Tibial artery (tissue), 4 donors: ENCODE results near the gene GALNT17.

Source experiments
- DNase-seq, 2 donors: peaks; one replicate each; pipeline ENCODE4 v3.0.0-alpha.2; 2019
- H3K27ac ChIP-seq, 2 donors: fragments of 200-600 bp; sonication (generic) in 1 of 2; 1 replicate in 1 of 2; 2 replicates in 1 of 2; pipeline ENCODE4 v1.5.1; 2018 to 2019; ENCODE audit warnings: mild to moderate bottlenecking in 1 of 2
- H3K27me3 ChIP-seq, 2 donors: fragments of 200-600 bp; sonication (generic) in 1 of 2; one replicate each; pipeline versions ENCODE4 v1.5.1 to v1.6.0; 2016 to 2019
- H3K36me3 ChIP-seq, 3 donors: fragments of 200-600 bp; sonication (generic) in 2 of 3; one replicate each; pipeline ENCODE4 v1.5.1; 2016 to 2019; ENCODE audit warnings: mild to moderate bottlenecking in 2 of 3
- H3K4me1 ChIP-seq, 4 donors: fragments of 200-600 bp; sonication (generic) in 2 of 4; 1 replicate in 3 of 4; 2 replicates in 1 of 4; pipeline ENCODE4 v1.5.1; 2016 to 2019
- H3K4me3 ChIP-seq, 2 donors: fragments of 200-600 bp; sonication (generic) in 1 of 2; 1 replicate in 1 of 2; 2 replicates in 1 of 2; pipeline ENCODE4 v1.5.1; 2018 to 2019; ENCODE audit warnings: mild to moderate bottlenecking in 2 of 2
- H3K9me3 ChIP-seq, 3 donors: fragments of 200-600 bp; sonication (generic) in 1 of 3; one replicate each; pipeline ENCODE4 v1.5.1; 2016 to 2019
- CTCF ChIP-seq, 2 experiments: fragments of 200-600 bp in 1 of 2; fragments of 450-650 bp in 1 of 2; IDR thresholded peaks; one replicate each; pipeline ENCODE4 v1.5.1; 2017 to 2019; ENCODE audit warnings: antibody characterized with exemption in 2 of 2, mild to moderate bottlenecking in 1 of 2, moderate library complexity in 1 of 2
- intact Hi-C: fragments of 100-400 bp; cut with DNase I; formaldehyde crosslinking; loops from one replicate; pipeline ENCODE4 v1.15.0; 2023; ENCODE audit warnings: low total_unique reads

Gene GALNT17

GRCh38 chr7:71613313-71613712 lies 481.4 kb downstream of the GALNT17 start:
- Histone ChIP-seq H3K27ac (peak overlapping the region; percentile 34 to 73), H3K4me1 (peaks cover 0 to 69% (median 47%) of the 10 kb centered on the region in 4 donors), H3K9me3 (no peaks in the 10 kb centered on the region), H3K4me3 (peak overlapping the region in 1 of 2 donors; percentile 1), H3K36me3 (no peaks in the 10 kb centered on the region), H3K27me3 (no peaks in the 10 kb centered on the region)
- no peak for DNase-seq
- no peak for TF ChIP-seq CTCF (IDR thresholded peaks at IDR 0.05)
- intact Hi-C loops = no loop called here

DNA sequence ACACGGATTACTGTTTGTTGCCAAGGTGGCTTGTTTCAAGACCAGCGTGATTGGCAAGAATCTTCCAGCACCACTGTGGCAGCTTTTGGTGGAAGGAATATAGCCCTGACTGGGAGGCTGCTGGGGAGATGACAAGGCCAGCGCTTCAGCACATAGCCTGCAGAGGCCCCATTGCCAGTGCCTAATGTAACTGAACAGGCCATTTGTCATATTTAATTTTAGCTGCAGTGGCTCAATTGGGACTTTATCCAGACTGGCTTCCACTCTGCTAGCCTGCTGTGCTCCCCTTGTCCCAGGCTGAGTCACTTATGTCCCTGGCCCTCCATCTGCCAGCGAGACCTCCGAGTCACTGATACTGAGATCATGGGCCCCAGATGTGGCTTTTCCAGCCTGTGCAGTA lies 483.1 kb downstream of the GALNT17 start:
- H3K27ac ChIP-seq = peak overlapping the region; percentile 73 to 76
- TF ChIP-seq CTCF (IDR thresholded peaks at IDR 0.05) = peak; percentile 21 to 31
- H3K9me3 ChIP-seq = no peaks in the 10 kb centered on the region
- peaks cover 0 to 72% (median 46%) of the 10 kb centered on the region in 4 donors for H3K4me1 ChIP-seq
- peak; percentile 58 to 85 for DNase-seq
- no peak overlapping the region for H3K4me3 ChIP-seq
- no peaks in the 10 kb centered on the region for H3K36me3 ChIP-seq
- intact Hi-C loops = no loop called here
- H3K27me3 ChIP-seq = no peaks in the 10 kb centered on the region

DNA sequence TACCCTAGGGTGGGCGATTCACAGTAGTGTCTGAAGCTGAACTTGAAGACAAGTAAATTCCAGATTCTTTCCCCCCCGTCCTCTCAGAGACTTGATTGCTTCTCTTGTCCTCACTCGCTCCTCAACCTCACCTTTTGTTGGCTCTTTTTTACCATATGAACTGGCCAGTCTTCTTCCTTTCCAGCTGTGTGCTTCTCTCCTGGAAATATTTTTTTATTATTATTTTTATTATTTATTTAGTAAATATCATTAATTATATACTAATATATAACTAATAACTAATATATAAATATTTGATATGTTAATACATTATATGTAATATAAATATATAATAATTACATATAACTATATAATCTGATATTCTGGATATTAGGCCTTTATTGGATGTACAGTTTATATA lies 484.3 kb downstream of the GALNT17 start:
- intact Hi-C loops = no loop called here
- TF ChIP-seq CTCF (IDR thresholded peaks at IDR 0.05) = no peak
- peaks cover 0 to 64% (median 39%) of the 10 kb centered on the region in 4 donors for H3K4me1 ChIP-seq
- DNase-seq = no peak
- H3K4me3 ChIP-seq = no peak overlapping the region
- H3K27ac ChIP-seq = peak overlapping the region; percentile 73 to 76
- H3K9me3 ChIP-seq = no peaks in the 10 kb centered on the region
- no peaks in the 10 kb centered on the region for H3K27me3 ChIP-seq
- no peaks in the 10 kb centered on the region for H3K36me3 ChIP-seq

DNA sequence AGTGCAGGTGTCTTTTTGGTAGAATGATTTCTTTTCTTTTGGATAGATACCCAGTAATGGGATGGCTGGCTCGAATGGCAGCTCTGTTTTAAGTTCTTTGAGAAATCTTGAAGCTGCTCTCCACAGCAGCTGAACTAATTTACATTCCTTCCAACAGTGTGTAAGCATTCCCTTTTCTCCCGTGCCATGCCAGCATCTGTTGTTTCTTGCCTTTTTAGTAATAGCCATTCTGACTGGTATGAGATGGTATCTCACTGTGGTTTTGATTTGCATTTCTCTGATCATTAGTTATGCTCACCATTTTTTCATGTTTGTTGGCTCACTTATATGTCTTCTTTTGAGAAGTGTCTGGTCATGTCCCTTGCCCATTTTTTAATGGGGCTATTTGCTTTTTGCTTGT lies 486.3 kb downstream of the GALNT17 start:
- no peaks in the 10 kb centered on the region for H3K36me3 ChIP-seq
- no peak for DNase-seq
- no peak overlapping the region for H3K4me3 ChIP-seq
- peak overlapping the region; percentile 16 to 20 for H3K27ac ChIP-seq
- H3K9me3 ChIP-seq = no peaks in the 10 kb centered on the region
- intact Hi-C loops = no loop called here
- TF ChIP-seq CTCF (IDR thresholded peaks at IDR 0.05) = no peak
- no peaks in the 10 kb centered on the region for H3K27me3 ChIP-seq
- peaks cover 0 to 43% (median 22%) of the 10 kb centered on the region in 4 donors for H3K4me1 ChIP-seq

- no peaks in the 10 kb centered on the region for H3K36me3 ChIP-seq
- no peaks in the 10 kb centered on the region for H3K27me3 ChIP-seq
- no peak overlapping the region for H3K4me3 ChIP-seq
- intact Hi-C loops = no loop called here
- no peak overlapping the region for H3K27ac ChIP-seq
- no peaks in the 10 kb centered on the region for H3K9me3 ChIP-seq
- peaks cover 0 to 48% (median 16%) of the 10 kb centered on the region in 4 donors for H3K4me1 ChIP-seq
- TF ChIP-seq CTCF (IDR thresholded peaks at IDR 0.05) = no peak
- no peak for DNase-seq
These were observed 493.6 kb downstream of the GALNT17 start for GRCh38 chr7:71625545-71625944.

- H3K36me3 ChIP-seq = no peaks in the 10 kb centered on the region
- no peaks in the 10 kb centered on the region for H3K27me3 ChIP-seq
- H3K27ac ChIP-seq = no peak overlapping the region
- H3K9me3 ChIP-seq = no peaks in the 10 kb centered on the region
- intact Hi-C loops = no loop called here
- no peak for DNase-seq
- no peak overlapping the region for H3K4me3 ChIP-seq
- peaks cover 0 to 51% (median 16%) of the 10 kb centered on the region in 4 donors for H3K4me1 ChIP-seq
- no peak for TF ChIP-seq CTCF (IDR thresholded peaks at IDR 0.05)
These were observed 494.3 kb downstream of the GALNT17 start for GRCh38 chr7:71626206-71626605.
